LHCN-M2 (cell line): ENCODE results near the gene GDPD4. TPM values are rescaled to one million over a fixed set of nuclear protein-coding genes. Genes with fewer than 3 reads are reported as not detected.
A peak's percentile ranks its signal among the peaks of the same experiment; 100 is the strongest.

Experiments used
- DNase-seq: peaks from one replicate; pipeline ENCODE4 v3.0.0-alpha.2; 2012; ENCODE audit warnings: low read depth
- polyA plus RNA-seq: library from polyadenylated mRNA; unstranded; fragments of >200 nt; gene quantifications from one replicate; pipeline ENCODE4 v1.2.1, GENCODE V29; 2012; ENCODE audit warnings: missing spikeins
- total RNA-seq: library from RNA; depleted of rRNA; stranded (reverse); fragments of >200 nt; gene quantifications from 2 replicates; pipeline ENCODE4 v1.2.3, GENCODE V29; 2014; rRNA removed

The GDPD4 gene, protein sequence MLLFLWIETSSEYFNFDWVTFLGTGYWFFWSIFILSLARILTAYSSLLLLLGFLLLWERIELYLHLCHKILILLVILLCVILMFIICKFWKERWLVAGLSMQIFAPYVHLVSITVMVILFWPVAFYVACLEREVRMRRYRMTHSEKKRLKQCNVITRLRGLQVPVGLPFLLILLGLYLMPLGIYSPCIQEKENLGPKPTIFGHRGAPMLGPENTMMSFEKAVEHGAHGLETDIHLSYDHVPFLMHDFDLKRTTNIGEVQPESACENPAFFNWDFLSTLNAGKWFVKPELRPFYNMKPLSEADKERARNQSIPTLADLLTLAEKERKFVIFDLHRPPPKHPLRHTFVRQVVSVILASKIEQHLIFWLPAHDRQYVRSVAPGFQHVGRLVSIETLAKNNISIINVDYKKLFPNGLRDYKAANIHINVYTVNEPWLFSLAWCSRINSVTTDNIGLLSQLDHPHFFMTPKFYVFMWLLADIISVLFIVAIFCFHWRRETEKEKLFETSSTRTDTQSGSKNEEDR
- not detected in 2 replicates for total RNA-seq
- not detected for polyA plus RNA-seq

DNA sequence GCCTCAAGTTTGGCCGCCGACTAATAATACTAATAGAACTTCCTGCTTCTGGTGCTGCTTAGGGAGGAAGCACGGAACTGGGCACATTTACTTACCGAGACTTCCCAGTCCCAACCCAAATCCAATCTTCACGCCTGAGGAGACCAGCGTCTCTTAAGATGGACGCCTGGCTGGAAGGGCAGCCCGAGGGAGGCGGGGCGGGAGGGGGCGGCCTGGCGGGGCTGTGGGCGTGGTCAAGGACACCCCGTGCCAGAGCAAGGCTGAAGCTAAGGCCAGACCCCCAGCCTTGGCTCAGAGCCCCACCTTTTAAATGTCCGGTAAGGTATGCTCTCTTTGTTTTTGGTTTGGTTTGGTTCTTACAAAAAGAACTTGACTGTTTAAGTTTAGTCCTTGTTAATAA, at the start of gene GDPD4:
TSS of gene GDPD4 (minus strand) at position 177 of the 400 bp plus-strand sequence. CDS start 16,549 bp downstream, outside the sequence.
- no peak for DNase-seq

DNA sequence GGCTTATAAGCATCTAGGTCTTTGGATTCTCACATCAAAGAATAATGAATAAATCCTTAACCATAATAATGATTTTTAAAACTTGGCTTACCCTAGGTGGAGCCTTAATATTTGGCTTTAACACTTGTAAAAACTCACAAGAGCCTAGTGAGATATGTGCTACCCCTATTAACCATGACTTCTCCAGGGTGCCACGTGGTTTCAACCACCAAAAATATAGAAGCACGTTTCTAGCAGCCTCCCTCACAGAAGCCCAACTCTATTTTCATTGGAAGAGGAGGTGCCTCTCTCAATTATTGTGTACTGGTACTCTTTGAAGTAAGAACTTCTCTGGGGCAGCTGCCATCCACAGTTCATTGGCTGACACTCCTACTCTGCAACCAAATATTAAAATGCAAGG, 46.5 kb upstream of the GDPD4 start:
- no peak for DNase-seq

DNA sequence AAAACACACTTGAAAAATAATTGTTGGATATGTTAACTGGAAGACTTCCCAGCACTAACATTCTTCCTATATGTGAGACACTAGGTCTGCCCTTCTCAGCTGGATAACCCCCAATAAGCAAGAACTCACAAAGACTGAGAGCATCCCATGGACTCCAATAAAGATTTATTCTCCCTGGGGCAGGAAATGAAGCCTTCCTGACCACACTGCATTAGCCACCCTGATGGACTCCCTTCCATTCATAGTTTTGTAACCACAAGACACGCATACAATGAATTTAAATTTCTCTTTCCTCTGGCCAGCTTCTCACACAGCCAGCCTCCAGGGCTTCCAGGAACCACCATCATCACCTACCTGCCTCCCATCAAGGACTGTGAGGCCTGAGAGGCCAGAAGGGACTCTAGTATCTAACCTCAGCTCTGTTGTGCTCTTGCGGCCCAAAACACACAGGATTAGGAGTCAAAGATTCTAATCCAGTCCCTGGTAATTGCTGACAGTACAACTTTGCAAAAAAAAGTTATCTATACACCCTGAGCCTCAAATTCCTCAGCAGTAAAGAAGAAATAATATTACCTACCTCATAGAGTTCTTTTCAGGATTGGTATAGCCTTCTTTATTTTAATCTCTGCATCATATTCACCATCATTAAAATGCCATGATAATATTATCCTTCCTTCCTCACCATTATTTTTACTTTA, 45.6 kb upstream of the GDPD4 start:
- peak; percentile 65 for DNase-seq

GRCh38 chr11:77345621-77346020, 44.1 kb upstream of the GDPD4 start:
- peak; percentile 98 for DNase-seq

- DNase-seq = no peak
Measured at GRCh38 chr11:77340501-77340900, 39.0 kb upstream of the GDPD4 start.

GRCh38 chr11:77332259-77332658, 30.8 kb upstream of the GDPD4 start:
- no peak for DNase-seq

GRCh38 chr11:77325159-77325558, 23.7 kb upstream of the GDPD4 start:
- DNase-seq = no peak

DNA sequence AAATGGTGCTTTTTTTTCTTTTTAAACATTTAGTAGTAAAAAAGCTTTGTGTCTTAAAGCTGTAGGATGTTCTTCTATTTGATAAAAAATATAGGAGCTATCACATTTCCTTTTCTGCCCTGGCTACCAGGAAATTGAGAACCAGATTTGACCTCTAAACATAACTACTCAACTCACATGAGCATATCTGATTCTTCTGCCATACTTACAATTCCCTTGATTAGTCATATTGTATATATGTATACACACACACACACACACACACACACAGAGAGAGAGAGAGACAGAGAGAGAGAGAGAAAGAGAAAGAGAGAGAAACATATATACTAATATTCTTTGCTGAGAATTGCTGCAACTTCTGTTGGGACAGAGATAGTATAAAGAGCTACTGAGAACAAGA, 23.0 kb upstream of the GDPD4 start:
- DNase-seq = peak; percentile 31

- DNase-seq = peak; percentile 78
Measured at GRCh38 chr11:77322926-77323590, 21.6 kb upstream of the GDPD4 start.

DNA sequence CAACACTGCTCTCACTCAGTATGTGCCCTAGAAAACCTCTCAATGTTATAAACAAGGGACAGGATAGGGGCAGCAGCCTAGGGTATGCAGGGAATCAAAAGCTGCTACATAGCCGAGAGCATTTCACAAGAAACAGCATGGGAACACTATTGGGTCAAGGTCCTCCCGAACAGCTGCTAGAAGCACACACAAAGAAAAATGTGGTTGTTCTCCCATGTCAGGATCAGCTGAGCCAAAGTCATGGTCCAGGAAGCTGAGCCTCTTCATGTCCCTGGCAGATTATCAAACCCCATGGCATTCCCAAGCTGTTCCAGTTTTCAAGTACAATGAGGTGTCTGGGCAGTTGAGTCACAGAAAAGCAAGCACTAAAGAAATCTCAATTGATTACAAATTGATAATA, 21.0 kb upstream of the GDPD4 start:
- peak; percentile 98 for DNase-seq

DNA sequence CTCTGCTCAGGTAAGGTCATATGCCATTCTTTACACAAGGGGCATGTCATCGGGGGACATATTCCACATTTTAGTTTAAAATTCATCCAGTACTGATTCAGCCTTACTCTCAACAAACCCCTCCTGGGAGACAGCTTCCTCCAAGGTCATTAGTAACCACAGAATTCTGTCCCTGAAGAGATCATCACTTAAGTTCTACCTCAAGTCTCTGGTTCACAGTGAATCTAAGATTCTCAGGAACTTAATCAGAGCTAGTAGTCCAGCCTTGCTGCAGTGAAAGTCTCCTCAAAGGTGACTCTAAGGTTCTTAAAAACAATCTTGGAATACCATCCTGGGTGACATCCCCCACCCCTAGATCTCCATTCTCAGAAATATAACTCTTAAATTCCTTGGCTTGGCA, 18.9 kb upstream of the GDPD4 start:
- DNase-seq = peak; percentile 44

DNA sequence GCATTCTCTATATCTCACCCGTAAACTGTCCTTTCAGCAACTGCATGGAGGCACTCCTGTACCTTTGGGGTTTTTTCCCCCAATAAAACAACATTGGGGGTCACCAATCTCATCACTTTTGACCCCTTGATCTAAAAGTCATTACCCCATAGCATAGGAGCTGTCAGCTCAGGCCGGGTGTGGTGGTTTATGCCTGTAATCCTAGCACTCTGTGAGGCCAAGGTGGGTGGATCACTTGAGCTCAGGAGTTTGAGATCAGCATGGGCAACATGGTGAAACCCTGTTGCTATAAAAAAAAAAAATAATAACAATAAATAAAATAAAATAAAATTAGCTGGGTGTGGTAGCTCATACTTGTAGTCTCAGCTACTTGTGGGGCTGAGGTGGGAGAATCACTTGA, 17.1 kb upstream of the GDPD4 start:
- DNase-seq = no peak

- DNase-seq = no peak
Measured at GRCh38 chr11:77316733-77317342, 15.4 kb upstream of the GDPD4 start.

GRCh38 chr11:77312107-77312506, 10.6 kb upstream of the GDPD4 start:
- no peak for DNase-seq

- peak; percentile 72 for DNase-seq
Measured at GRCh38 chr11:77311701-77312100, 10.2 kb upstream of the GDPD4 start.

- no peak for DNase-seq
Measured at GRCh38 chr11:77310721-77311120, 9.2 kb upstream of the GDPD4 start.

DNA sequence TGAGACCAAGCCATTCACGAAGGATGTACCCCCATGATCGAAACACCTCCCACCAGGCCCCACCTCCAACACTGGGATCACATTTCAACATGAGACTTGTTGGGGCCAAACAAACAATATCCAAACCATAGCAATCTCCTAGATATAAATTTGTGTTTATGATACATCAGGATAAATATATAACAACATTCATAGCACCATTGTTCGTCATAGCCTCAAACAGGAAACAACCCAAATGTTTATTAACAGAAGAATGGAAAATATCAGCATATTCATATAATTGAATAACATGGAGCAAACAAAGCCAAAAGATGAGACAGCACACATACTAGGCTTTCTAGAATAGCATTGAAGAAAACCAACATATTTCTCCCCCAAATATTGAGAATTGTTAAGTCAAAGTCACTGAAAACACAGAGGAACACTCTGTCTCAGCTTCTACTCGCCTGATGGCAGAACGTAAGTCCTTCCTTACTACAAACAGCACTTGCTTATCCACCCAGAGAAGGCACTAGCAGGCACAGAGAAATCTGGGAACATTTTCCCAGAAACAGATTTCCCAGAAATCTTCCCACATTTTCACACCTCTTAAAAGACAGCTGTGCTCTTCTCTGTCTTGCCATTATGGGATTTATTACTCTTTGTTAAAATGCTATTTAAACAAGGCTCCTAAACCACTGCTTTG, 8.1 kb upstream of the GDPD4 start:
- peak; percentile 36 for DNase-seq

- DNase-seq = no peak
Measured at GRCh38 chr11:77308838-77309237, 7.4 kb upstream of the GDPD4 start.

GRCh38 chr11:77303328-77303727, 1.8 kb upstream of the GDPD4 start:
- no peak for DNase-seq

DNA sequence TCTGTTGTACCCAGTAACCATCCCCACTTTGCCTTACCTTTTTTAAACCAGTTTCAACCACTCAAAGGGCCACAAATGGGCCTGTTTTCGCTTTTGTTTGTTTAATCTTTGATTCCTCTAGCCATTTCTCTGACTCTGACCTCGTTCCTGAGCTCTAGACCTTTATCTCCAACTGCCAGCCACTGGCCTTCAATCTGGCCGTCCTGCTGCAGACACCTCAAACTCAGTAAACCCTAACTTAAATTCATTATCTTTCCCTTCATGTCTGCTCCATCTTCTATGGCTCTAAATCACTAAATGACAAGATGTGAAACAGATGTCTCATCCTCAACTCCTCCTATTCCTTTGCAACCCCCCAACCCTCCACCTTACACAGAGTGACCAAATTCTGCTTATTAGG, 1.3 kb upstream of the GDPD4 start:
- DNase-seq = no peak

- no peak for DNase-seq
Measured at GRCh38 chr11:77300695-77301094, 791 bp downstream of the GDPD4 start.
